HCT116 (cell line): ENCODE measurements around the gene PEX26. TPM values are rescaled to one million over a fixed set of nuclear protein-coding genes. Genes with fewer than 3 reads are reported as not detected.

ENCODE experiments used
- ATAC-seq: fragments of 200-7000 bp; cut with Tn5 transposase; 2 replicates; pipeline ENCODE4 v1.9.1; 2020; ENCODE audit warnings: mild to moderate bottlenecking, moderate library complexity
- BruUV-seq: library from RNA; stranded (reverse); fragments of 400-500 nt; replicated peaks from 2 replicates; lab custom pipeline; 2021; lab: Mats Ljungman, UMichigan
- CTCF ChIA-PET: fragments of 300-600 bp; sonication (Branson Sonifier 250); formaldehyde crosslinking; loops from one replicate; lab custom pipeline; 2021; ENCODE audit warnings: antibody characterized with exemption; lab: Charles Lee
- POLR2A ChIA-PET: fragments of 300-600, 350-600 bp; sonication (Branson Sonifier 250); formaldehyde crosslinking; loops from one replicate; lab custom pipeline; 2021; ENCODE audit warnings: antibody characterized with exemption; lab: Charles Lee
- RAD21 ChIA-PET, 2 experiments: fragments of 300-600 bp; sonication (Branson Sonifier 250); formaldehyde crosslinking; loops; one replicate each; lab custom pipeline; 2023; ENCODE audit warnings: low total read pairs in 2 of 2; ENCODE audit not compliant: uncharacterized antibody in 2 of 2, unreplicated experiment in 2 of 2, low non-redundant PET in 1 of 2; lab: Charles Lee
- DNase-seq: peaks from one replicate; pipeline ENCODE4 v3.0.0-alpha.2; 2010; ENCODE audit warnings: low read depth, low spot score
- H2AFZ ChIP-seq: fragments of 200-600 bp; shearing (Covaris generic), sonication (generic); 2 replicates; pipeline ENCODE4 v1.6.1; 2017; ENCODE audit warnings: low read depth, mixed run types, mixed read lengths, antibody characterized with exemption, low read length; ENCODE audit not compliant: poor library complexity, severe bottlenecking
- H3K27ac ChIP-seq: 2 replicates; pipeline ENCODE4 v1.5.1; 2012; ENCODE audit warnings: low read depth, low read length
- H3K27me3 ChIP-seq: fragments of 200-600 bp; sonication (generic); 2 replicates; pipeline ENCODE4 v1.6.1; 2016; ENCODE audit warnings: mixed run types, low read length, mixed read lengths; ENCODE audit not compliant: insufficient read depth
- H3K36me3 ChIP-seq, 2 experiments: fragments of 200-500 bp in 1 of 2; fragments of 200-600 bp in 1 of 2; sonication (Bioruptor generic) in 1 of 2; sonication (generic) in 1 of 2; 2 replicates each; pipeline versions ENCODE4 v1.5.1 to v1.6.1; 2014 to 2016; ENCODE audit warnings: low read length in 2 of 2, inconsistent platforms in 1 of 2, mixed read lengths in 1 of 2, mixed run types in 1 of 2; ENCODE audit not compliant: insufficient read depth in 2 of 2, control insufficient read depth in 1 of 2
- H3K4me1 ChIP-seq, 2 experiments: fragments of 200-600 bp in 1 of 2; sonication (generic) in 1 of 2; 2 replicates each; pipeline versions ENCODE4 v1.5.1 to v1.6.1; 2012 to 2017; ENCODE audit warnings: low read length in 2 of 2, inconsistent platforms in 1 of 2, mild to moderate bottlenecking in 1 of 2, mixed read lengths in 1 of 2, mixed run types in 1 of 2, moderate library complexity in 1 of 2; ENCODE audit not compliant: insufficient read depth in 2 of 2, control insufficient read depth in 1 of 2
- H3K4me2 ChIP-seq: fragments of 200-600 bp; sonication (generic); 2 replicates; pipeline ENCODE4 v1.6.1; 2017; ENCODE audit warnings: mixed run types, low read length, mixed read lengths
- H3K4me3 ChIP-seq, 2 experiments: fragments of 200-600 bp in 1 of 2; sonication (generic) in 1 of 2; replicated peaks in 1 of 2; 2 replicates each; pipeline ENCODE4 v1.5.1; 2011 to 2016; ENCODE audit warnings: low read length in 2 of 2, control low read depth in 1 of 2, low read depth in 1 of 2, mild to moderate bottlenecking in 1 of 2, mixed read lengths in 1 of 2, mixed run types in 1 of 2
- H3K79me2 ChIP-seq: fragments of 200-600 bp; sonication (generic); 2 replicates; pipeline ENCODE4 v1.6.1; 2017; ENCODE audit warnings: mild to moderate bottlenecking, mixed run types, low read length, moderate library complexity, mixed read lengths; ENCODE audit not compliant: insufficient read depth
- H3K9ac ChIP-seq: fragments of 200-600 bp; sonication (generic); 2 replicates; pipeline ENCODE4 v1.6.1; 2016; ENCODE audit warnings: low read length, mixed read lengths
- H3K9me2 ChIP-seq: fragments of 200-600 bp; sonication (generic), shearing (Covaris generic); 2 replicates; pipeline ENCODE4 v1.6.1; 2017; ENCODE audit warnings: mixed run types, mild to moderate bottlenecking, moderate library complexity; ENCODE audit not compliant: insufficient read depth
- H3K9me3 ChIP-seq, 2 experiments: fragments of 200-500 bp in 1 of 2; fragments of 200-600 bp in 1 of 2; sonication (Bioruptor generic) in 1 of 2; sonication (generic) in 1 of 2; 2 replicates each; pipeline ENCODE4 v1.6.1; 2014 to 2017; ENCODE audit warnings: low read length in 2 of 2, mixed read lengths in 2 of 2, inconsistent platforms in 1 of 2, low read depth in 1 of 2, mild to moderate bottlenecking in 1 of 2, mixed run types in 1 of 2, moderate library complexity in 1 of 2; ENCODE audit not compliant: control insufficient read depth in 1 of 2, insufficient read depth in 1 of 2
- H4K20me1 ChIP-seq: fragments of 200-600 bp; sonication (generic), shearing (Covaris generic); 2 replicates; pipeline ENCODE4 v1.6.1; 2017; ENCODE audit warnings: mixed run types, mild to moderate bottlenecking, moderate library complexity; ENCODE audit not compliant: insufficient read depth
- ATF3 ChIP-seq: IDR thresholded peaks from 2 replicates; pipeline ENCODE4 v1.6.1; 2012
- CBX3 ChIP-seq: IDR thresholded peaks from 2 replicates; pipeline ENCODE4 v1.6.1; 2012; ENCODE audit warnings: low read depth
- CEBPB ChIP-seq: IDR thresholded peaks from 2 replicates; pipeline ENCODE4 v1.6.1; 2012; ENCODE audit warnings: low read depth
- ELF1 ChIP-seq: IDR thresholded peaks from 2 replicates; pipeline ENCODE4 v1.6.1; 2012; ENCODE audit warnings: low read depth, borderline replicate concordance
- FOSL1 ChIP-seq: IDR thresholded peaks from 2 replicates; pipeline ENCODE4 v1.6.1; 2012; ENCODE audit warnings: low read depth
- JUND ChIP-seq: IDR thresholded peaks from 2 replicates; pipeline ENCODE4 v1.6.1; 2012
- POLR2AphosphoS5 ChIP-seq: IDR thresholded peaks from 2 replicates; pipeline ENCODE4 v1.6.1; 2011; ENCODE audit warnings: mild to moderate bottlenecking, low read depth, low read length, moderate library complexity
- SP1 ChIP-seq: IDR thresholded peaks from 2 replicates; pipeline ENCODE4 v1.6.1; 2012; ENCODE audit warnings: low read depth
- ZFX ChIP-seq: fragments of 450-650 bp; IDR thresholded peaks from 2 replicates; pipeline ENCODE4 v1.6.1; 2017
- intact Hi-C: fragments of 100-400 bp; cut with micrococcal nuclease; formaldehyde crosslinking; loops from 2 replicates; pipeline ENCODE4 v1.10.0; 2022
- total RNA-seq: library from RNA; stranded (reverse); gene quantifications from one replicate; pipeline ENCODE4 v1.2.1, GENCODE V29; 2021; ENCODE audit not compliant: unreplicated experiment

PEX26 gene
- total RNA-seq, 1 experiment from 2014 or later, result 26.4 TPM

DNA sequence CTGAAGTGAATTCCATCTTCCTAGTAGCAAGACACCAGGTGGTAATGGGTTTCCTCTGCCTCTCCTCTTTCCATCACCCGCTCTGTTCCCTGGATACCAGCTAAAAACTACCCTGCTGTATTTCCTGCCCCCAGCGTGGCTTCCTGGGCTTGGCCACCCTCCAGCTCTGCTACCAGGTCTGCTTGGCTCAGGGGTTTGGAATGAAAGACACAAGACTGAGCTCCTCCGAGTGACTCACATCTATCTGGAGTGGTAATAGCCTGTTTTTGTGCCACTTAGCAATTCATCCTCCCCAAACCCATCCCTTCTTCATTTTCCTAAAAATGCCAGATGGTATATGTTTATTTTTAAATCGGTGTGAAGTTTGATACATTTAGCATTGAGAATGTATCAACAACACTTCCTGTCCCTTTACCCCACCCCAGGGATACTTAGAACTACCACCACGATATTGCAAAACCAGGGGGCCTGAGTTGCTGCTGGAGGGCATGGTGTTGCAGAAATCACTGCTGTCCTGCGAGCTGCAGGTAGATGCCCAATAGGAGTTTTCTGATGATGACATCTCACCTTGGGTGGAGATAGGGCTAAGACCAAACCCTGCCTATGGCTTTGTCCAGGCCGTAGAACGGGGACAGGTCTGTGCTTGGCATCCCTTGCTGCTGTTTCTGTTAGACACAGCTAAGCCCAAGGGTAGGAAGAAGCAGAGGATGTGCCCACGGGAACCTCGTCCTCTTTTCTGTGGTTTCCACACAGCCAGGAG lies 45.9 kb upstream of the PEX26 start:
- Histone ChIP-seq H3K4me3 (peak overlapping the region; percentile 0 to 43; a peak in 3 of 4 replicates), H3K27ac (peak overlapping the region; percentile 82), H3K36me3 (no peaks in the 10 kb centered on the region), H3K9me2 (no peaks in the 10 kb centered on the region), H3K79me2 (no peaks in the 10 kb centered on the region), H3K9ac (peak overlapping the region; percentile 47), H4K20me1 (no peaks in the 10 kb centered on the region), H2AFZ (peak overlapping the region; percentile 87), H3K27me3 (no peaks in the 10 kb centered on the region), H3K4me2 (peak overlapping the region; percentile 68), H3K4me1 (peaks cover 35 to 43% of the 10 kb centered on the region in 2 experiments), H3K9me3 (no peaks in the 10 kb centered on the region)
- ChIA-PET POLR2A (interaction anchor here (0.9 to 1.5 kb wide), 5 partner anchors 9 to 55 kb away, joined by 3 to 8 read pairs (median 3); no protein-coding TSS in a partner anchor), CTCF (interaction anchor here (0.8 to 1.3 kb wide), 5 partner anchors 9 to 246 kb away, joined by 3 to 5 read pairs (median 4); partner anchors contain the start of gene PEX26), RAD21 (no interaction called here)
- DNase-seq (peak; percentile 82), ATAC-seq (peak; percentile 85)
- no TSS peak for BruUV-seq
- TF ChIP-seq ZFX (no peak), POLR2AphosphoS5 (peak; percentile 22; the same call in 1 of the 2 replicates), FOSL1 (peak; percentile 72), CBX3 (peak; percentile 51; the same call in 1 of the 2 replicates), CEBPB (peak; percentile 18; the same call in 1 of the 2 replicates), JUND (peak; percentile 67; the same call in 1 of the 2 replicates), SP1 (peak; percentile 59; the same call in 1 of the 2 replicates), ELF1 (no peak)
- intact Hi-C loops, result loop anchor here (1.0 kb wide), 1 partner anchor 202 kb away; no protein-coding TSS in a partner anchor

DNA sequence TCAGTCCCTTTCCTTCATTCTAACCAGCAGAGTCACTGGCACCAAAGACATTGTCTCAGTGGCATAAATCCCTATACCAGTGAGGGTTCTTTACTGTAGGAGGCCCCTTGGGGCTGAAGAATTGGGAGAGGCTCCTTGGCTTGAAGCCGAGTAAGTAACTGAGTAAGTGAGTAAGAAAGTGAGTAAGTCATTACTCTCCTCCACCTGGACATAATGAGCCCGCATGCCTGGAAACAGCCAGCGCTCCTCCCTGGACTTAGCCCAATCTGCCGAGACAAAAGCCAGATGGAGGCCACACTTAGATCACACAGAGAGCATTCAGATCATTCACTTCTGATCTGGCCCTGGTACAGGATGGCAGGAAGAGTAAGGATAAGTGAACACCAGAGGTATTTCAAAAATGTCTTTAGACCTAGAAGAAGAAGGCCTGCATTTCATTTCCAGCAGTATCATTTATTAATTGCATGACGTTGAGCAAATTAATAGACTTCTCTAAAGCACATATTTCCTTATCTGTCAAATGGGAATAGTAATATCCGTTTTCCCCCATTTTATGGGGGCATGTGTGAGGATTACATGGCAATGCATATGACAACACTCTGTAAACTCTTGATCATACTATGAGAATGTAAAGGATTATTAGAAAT lies 45.2 kb upstream of the PEX26 start:
- Histone ChIP-seq H2AFZ (peak overlapping the region; percentile 87), H3K9ac (peak overlapping the region; percentile 47), H3K27ac (peak overlapping the region; percentile 82), H4K20me1 (no peaks in the 10 kb centered on the region), H3K9me2 (no peaks in the 10 kb centered on the region), H3K79me2 (no peaks in the 10 kb centered on the region), H3K4me1 (peaks cover 35 to 43% of the 10 kb centered on the region in 2 experiments), H3K27me3 (no peaks in the 10 kb centered on the region), H3K4me3 (peak overlapping the region in 1 of 2 experiments; percentile 43; a peak in 2 of 4 replicates), H3K4me2 (peak overlapping the region; percentile 68), H3K36me3 (no peaks in the 10 kb centered on the region), H3K9me3 (no peaks in the 10 kb centered on the region)
- ChIA-PET RAD21 (no interaction called here), POLR2A (interaction anchor here (1.2 to 1.5 kb wide), 2 partner anchors 9 to 31 kb away, joined by 4 to 8 read pairs; no protein-coding TSS in a partner anchor), CTCF (interaction anchor here (1.3 to 1.6 kb wide), 2 partner anchors 9 to 43 kb away, joined by 5 to 7 read pairs; no protein-coding TSS in a partner anchor)
- intact Hi-C loops, result no loop called here
- TF ChIP-seq JUND, result peak; percentile 56
- TF ChIP-seq ATF3, result no peak
- DNase-seq, result peak; percentile 60
- peak; percentile 68 for ATAC-seq
- BruUV-seq, result no TSS peak
